Measurements from ENCODE around the gene ANO4.

The ANO4 gene

GRCh38 chr12:100857971-100858370 is 63.4 kb downstream of the ANO4 start:
- ChIA-PET POLR2A (no interaction called here), CTCF (no interaction called here)
- TF ChIP-seq ZNF785 (tag by site-specific recombination; IDR thresholded peaks at IDR 0.05) (no peak), ZBTB21 (tag by site-specific recombination; IDR thresholded peaks at IDR 0.05) (no peak), ZSCAN16 (tag by site-specific recombination; IDR thresholded peaks at IDR 0.05) (no peak), ZNF629 (tag by site-specific recombination; IDR thresholded peaks at IDR 0.05) (no peak), ZNF10 (tag by site-specific recombination; IDR thresholded peaks at IDR 0.05) (no peak), MYNN (tag by site-specific recombination; IDR thresholded peaks at IDR 0.05; ENCODE audit: borderline replicate concordance) (no peak), ZNF624 (tag by site-specific recombination; IDR thresholded peaks at IDR 0.05) (no peak), ATF2 (tag by site-specific recombination; IDR thresholded peaks at IDR 0.05; ENCODE audit: low read depth) (no peak), ZNF169 (tag by site-specific recombination; IDR thresholded peaks at IDR 0.05) (no peak), ZNF704 (tag by site-specific recombination; IDR thresholded peaks at IDR 0.05) (no peak), ZNF548 (tag by site-specific recombination; IDR thresholded peaks at IDR 0.05) (no peak), ZNF404 (tag by site-specific recombination; IDR thresholded peaks at IDR 0.05) (no peak), ZNF555 (tag by site-specific recombination; conservative IDR thresholded peaks at IDR 0.05) (no peak), ZNF19 (tag by site-specific recombination; IDR thresholded peaks at IDR 0.05; ENCODE audit: low read depth) (no peak), ZNF623 (tag by site-specific recombination; IDR thresholded peaks at IDR 0.05) (no peak), ZNF362 (tag by site-specific recombination; IDR thresholded peaks at IDR 0.05) (no peak)
- no peak overlapping the region for H3K27ac ChIP-seq (ENCODE audit: extremely low read depth, low read depth, low read length)
- no peaks in the 10 kb centered on the region for H3K9me3 ChIP-seq (ENCODE audit: control insufficient read depth, insufficient read depth, low read depth, low read length)
- no peaks in the 10 kb centered on the region for H3K36me3 ChIP-seq (ENCODE audit: control insufficient read depth in 2 of 2, insufficient read depth in 1 of 2, low read length in 2 of 2)
- H3K4me1 ChIP-seq (ENCODE audit: control insufficient read depth, insufficient read depth, low read length): no peaks in the 10 kb centered on the region
- H3K4me3 ChIP-seq (ENCODE audit: low read depth, low read length): no peak overlapping the region

GRCh38 chr12:100858656-100859055 is 64.1 kb downstream of the ANO4 start:
- Histone ChIP-seq H3K27ac (ENCODE audit: extremely low read depth, low read depth, low read length) (no peak overlapping the region), H3K4me1 (ENCODE audit: control insufficient read depth, insufficient read depth, low read length) (no peaks in the 10 kb centered on the region), H3K4me3 (ENCODE audit: low read depth, low read length) (no peak overlapping the region), H3K9me3 (ENCODE audit: control insufficient read depth, insufficient read depth, low read depth, low read length) (no peaks in the 10 kb centered on the region), H3K36me3 (ENCODE audit: control insufficient read depth in 2 of 2, insufficient read depth in 1 of 2, low read length in 2 of 2) (no peaks in the 10 kb centered on the region)
- ChIA-PET POLR2A (no interaction called here), CTCF (interaction anchor here (0.7 kb wide), 1 partner anchor 56 kb away, joined by 4 read pairs; no protein-coding TSS in a partner anchor)
- TF ChIP-seq ZNF704 (tag by site-specific recombination; IDR thresholded peaks at IDR 0.05) (no peak), ZNF239 (tag by site-specific recombination; IDR thresholded peaks at IDR 0.05) (no peak), PRDM4 (tag by site-specific recombination; IDR thresholded peaks at IDR 0.05) (no peak), ZBTB26 (tag by site-specific recombination; optimal IDR thresholded peaks at IDR 0.05) (no peak), ZNF610 (tag by site-specific recombination; IDR thresholded peaks at IDR 0.05; ENCODE audit: borderline replicate concordance) (no peak), ZNF114 (tag by site-specific recombination; IDR thresholded peaks at IDR 0.05) (no peak), INSM2 (tag by site-specific recombination; IDR thresholded peaks at IDR 0.05) (no peak), ZXDB (tag by site-specific recombination; IDR thresholded peaks at IDR 0.05) (no peak), ZNF645 (tag by site-specific recombination; IDR thresholded peaks at IDR 0.05) (no peak), ZNF544 (tag by site-specific recombination; IDR thresholded peaks at IDR 0.05) (no peak)

Data from HEK293 (cell line).